Neural crest cell (in vitro differentiated cells): ENCODE data around the gene OSBPL2. TPM values are rescaled to one million over a fixed set of nuclear protein-coding genes. Genes with fewer than 3 reads are reported as not detected.

Source experiments
- DNase-seq: peaks from one replicate; pipeline ENCODE4 v3.0.0; 2021; ENCODE audit warnings: low read depth, mixed read lengths, low spot score
- H3K27ac Mint-ChIP-seq: one replicate; pipeline ENCODE4 v1.8.0; 2021; ENCODE audit warnings: mild to moderate bottlenecking, mixed read lengths; ENCODE audit not compliant: unreplicated experiment
- H3K27me3 Mint-ChIP-seq: 2 replicates; pipeline ENCODE4 v1.8.0; 2021; ENCODE audit warnings: low read depth, mild to moderate bottlenecking, mixed read lengths
- H3K36me3 Mint-ChIP-seq: 2 replicates; pipeline ENCODE4 v1.8.0; 2021; ENCODE audit warnings: low read depth, mild to moderate bottlenecking, mixed read lengths
- H3K4me1 Mint-ChIP-seq: 2 replicates; pipeline ENCODE4 v1.8.0; 2021; ENCODE audit warnings: mixed read lengths
- H3K4me3 Mint-ChIP-seq: one replicate; pipeline ENCODE4 v1.8.0; 2021; ENCODE audit warnings: mild to moderate bottlenecking, mixed read lengths
- H3K9me3 Mint-ChIP-seq: 2 replicates; pipeline ENCODE4 v1.8.0; 2021; ENCODE audit warnings: mixed read lengths
- total RNA-seq: library from RNA; stranded (reverse); gene quantifications from 2 replicates; pipeline ENCODE4 v1.2.1, GENCODE V29; 2021
- TF ChIP-seq, protein P1 (sequence below): fragments of 200-600 bp; sonication (generic); conservative IDR thresholded peaks from 2 replicates; pipeline ENCODE4 v1.5.0; 2021; ENCODE audit warnings: antibody characterized with exemption, mild to moderate bottlenecking

OSBPL2 gene
- total RNA-seq, 1 donor from 2014 or later, result 33.1 TPM

DNA sequence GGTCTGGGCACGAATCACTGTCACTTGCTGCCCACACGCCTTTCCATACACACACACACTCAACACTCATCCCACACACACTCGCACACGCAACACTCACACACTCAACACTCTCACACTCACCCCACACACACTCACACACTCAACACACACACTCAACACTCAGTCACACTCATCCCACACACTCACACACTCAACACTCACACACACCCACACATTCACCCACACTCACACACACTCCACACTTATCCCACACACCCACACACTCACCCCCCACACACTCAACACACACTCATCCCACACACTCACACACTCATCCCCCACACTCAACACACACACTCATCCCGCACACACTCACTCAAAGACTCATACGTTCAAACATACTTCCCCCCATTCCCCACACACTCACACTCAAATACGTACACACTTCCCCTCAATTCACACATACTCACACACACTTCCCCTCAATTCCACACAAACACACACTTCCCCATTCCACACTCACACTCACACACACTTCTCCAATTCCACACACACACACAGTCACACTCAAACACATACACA, 9.3 kb upstream of the OSBPL2 start:
- H3K27me3 Mint-ChIP-seq, result peaks cover 24% of the 10 kb centered on the region
- H3K36me3 Mint-ChIP-seq, result no peaks in the 10 kb centered on the region

DNA sequence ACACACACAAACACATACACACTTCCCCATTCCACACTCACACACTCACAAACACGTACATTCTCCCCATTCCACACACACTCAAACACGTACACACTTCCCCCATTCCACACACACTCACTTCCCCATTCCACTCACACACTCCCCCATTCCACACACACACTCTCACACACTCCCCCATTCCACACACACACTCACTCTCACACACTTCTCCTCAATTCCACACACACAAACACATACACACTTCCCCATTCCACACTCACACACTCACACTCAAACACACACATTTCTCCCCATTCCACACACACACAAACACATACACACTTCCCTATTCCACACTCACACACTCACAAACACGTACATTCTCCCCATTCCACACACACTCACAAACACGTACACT, 8.7 kb upstream of the OSBPL2 start:
- TF ChIP-seq, protein P1, sequence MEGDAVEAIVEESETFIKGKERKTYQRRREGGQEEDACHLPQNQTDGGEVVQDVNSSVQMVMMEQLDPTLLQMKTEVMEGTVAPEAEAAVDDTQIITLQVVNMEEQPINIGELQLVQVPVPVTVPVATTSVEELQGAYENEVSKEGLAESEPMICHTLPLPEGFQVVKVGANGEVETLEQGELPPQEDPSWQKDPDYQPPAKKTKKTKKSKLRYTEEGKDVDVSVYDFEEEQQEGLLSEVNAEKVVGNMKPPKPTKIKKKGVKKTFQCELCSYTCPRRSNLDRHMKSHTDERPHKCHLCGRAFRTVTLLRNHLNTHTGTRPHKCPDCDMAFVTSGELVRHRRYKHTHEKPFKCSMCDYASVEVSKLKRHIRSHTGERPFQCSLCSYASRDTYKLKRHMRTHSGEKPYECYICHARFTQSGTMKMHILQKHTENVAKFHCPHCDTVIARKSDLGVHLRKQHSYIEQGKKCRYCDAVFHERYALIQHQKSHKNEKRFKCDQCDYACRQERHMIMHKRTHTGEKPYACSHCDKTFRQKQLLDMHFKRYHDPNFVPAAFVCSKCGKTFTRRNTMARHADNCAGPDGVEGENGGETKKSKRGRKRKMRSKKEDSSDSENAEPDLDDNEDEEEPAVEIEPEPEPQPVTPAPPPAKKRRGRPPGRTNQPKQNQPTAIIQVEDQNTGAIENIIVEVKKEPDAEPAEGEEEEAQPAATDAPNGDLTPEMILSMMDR, result no peak
- no peaks in the 10 kb centered on the region for H3K36me3 Mint-ChIP-seq
- no peaks in the 10 kb centered on the region for H3K9me3 Mint-ChIP-seq
- no peak for DNase-seq
- H3K27ac Mint-ChIP-seq, result no peak overlapping the region
- no peak overlapping the region for H3K4me3 Mint-ChIP-seq
- peaks cover 19% of the 10 kb centered on the region for H3K27me3 Mint-ChIP-seq
- peaks cover 2% of the 10 kb centered on the region for H3K4me1 Mint-ChIP-seq

More for the DNA sequence above, 9.3 kb upstream of the OSBPL2 start:
- no peak overlapping the region for H3K4me3 Mint-ChIP-seq
- no peak overlapping the region for H3K27ac Mint-ChIP-seq
- TF ChIP-seq, protein P1, result no peak
- no peaks in the 10 kb centered on the region for H3K4me1 Mint-ChIP-seq
- no peak for DNase-seq
- H3K9me3 Mint-ChIP-seq, result no peaks in the 10 kb centered on the region

DNA sequence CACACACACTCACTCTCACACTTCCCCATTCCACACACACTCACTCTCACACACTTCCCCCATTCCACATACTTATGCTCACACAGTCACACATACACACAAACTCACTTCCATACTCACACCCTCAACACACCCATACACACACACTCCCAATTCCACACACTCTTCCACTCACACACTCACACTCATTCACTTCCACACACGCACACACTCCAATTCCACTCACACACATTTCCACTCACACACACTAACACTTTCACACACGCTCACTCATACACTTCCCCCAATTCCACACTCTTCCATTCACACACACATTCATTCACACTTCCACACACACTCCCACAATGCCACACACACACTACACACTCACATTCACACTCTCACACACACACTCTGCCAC, 8.0 kb upstream of the OSBPL2 start:
- TF ChIP-seq, protein P1, result no peak
- Mint-ChIP-seq H3K27ac (no peak overlapping the region), H3K27me3 (peaks cover 13% of the 10 kb centered on the region), H3K4me3 (no peak overlapping the region), H3K9me3 (no peaks in the 10 kb centered on the region), H3K36me3 (no peaks in the 10 kb centered on the region), H3K4me1 (peaks cover 6% of the 10 kb centered on the region)
- no peak for DNase-seq

DNA sequence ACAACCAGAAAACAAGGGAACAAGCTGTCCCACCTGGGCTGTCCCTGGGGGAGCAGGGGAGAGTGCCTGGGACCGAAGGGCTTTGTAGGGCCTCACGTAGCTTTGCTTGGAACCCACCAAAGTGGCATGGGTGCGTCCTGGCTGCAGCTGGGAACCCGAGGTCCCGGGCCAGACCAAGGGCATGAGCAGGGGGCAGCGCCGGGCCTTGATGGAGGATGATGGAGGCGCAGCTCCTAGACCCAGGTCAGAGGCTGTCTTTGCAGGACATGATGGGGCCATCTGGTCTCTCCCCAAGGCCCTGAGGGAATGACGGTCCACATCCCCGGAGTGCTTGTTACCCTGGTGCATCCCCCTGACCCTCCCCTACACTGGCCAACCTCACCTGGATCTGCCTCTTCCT, 7.6 kb upstream of the OSBPL2 start:
- TF ChIP-seq, protein P1, result no peak
- H3K36me3 Mint-ChIP-seq, result no peaks in the 10 kb centered on the region
- no peak for DNase-seq
- H3K4me3 Mint-ChIP-seq, result no peak overlapping the region
- peaks cover 6% of the 10 kb centered on the region for H3K4me1 Mint-ChIP-seq
- no peak overlapping the region for H3K27ac Mint-ChIP-seq
- H3K9me3 Mint-ChIP-seq, result no peaks in the 10 kb centered on the region
- H3K27me3 Mint-ChIP-seq, result peaks cover 8% of the 10 kb centered on the region

DNA sequence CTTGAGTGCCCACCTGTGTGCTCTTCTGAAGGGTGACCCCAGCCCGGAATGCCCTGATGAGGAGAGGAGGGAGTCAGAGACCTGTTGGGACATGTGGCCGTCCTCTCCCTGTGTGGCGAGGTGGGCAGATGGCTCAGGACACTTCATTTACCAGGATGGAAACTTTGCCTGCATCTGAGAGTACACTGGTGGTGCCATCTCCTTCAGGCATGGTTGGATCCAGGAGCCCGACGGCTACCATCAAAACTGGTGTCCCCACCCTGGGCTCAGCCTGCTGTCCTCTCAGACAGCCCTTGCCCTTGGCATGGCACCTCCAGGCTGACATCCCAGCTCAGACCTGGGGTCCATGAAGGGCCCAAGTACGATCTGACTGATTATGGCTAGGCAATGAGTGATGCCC, 7.0 kb upstream of the OSBPL2 start:
- Mint-ChIP-seq H3K9me3 (no peaks in the 10 kb centered on the region), H3K4me3 (no peak overlapping the region), H3K27me3 (peaks cover 4% of the 10 kb centered on the region), H3K36me3 (no peaks in the 10 kb centered on the region), H3K27ac (no peak overlapping the region), H3K4me1 (peaks cover 12% of the 10 kb centered on the region)
- no peak for DNase-seq
- TF ChIP-seq, protein P1, result no peak

DNA sequence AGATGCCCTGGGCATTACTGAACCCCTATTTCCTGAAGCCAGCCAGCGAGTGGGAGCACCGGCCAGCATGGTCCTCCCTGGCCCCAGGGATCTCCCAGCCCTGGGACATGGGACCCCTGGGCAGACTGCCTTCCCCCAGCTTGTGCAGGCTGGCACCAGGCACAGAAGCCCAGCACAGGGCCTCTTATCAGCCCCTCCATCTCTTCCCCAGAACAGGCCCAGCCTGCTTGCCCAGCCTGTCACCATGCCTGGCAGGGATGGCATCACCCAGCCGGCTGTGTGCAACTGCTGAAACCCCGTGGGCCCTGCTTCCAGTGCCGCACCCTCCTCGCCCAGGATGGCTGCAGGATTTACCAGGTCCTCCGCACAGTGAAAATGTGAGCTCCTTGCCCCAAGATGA, 6.1 kb upstream of the OSBPL2 start:
- H3K27ac Mint-ChIP-seq, result no peak overlapping the region
- TF ChIP-seq, protein P1, result no peak
- H3K27me3 Mint-ChIP-seq, result no peaks in the 10 kb centered on the region
- no peak for DNase-seq
- H3K4me1 Mint-ChIP-seq, result peaks cover 21% of the 10 kb centered on the region
- H3K9me3 Mint-ChIP-seq, result no peaks in the 10 kb centered on the region
- H3K4me3 Mint-ChIP-seq, result no peak overlapping the region
- no peaks in the 10 kb centered on the region for H3K36me3 Mint-ChIP-seq
